Activated CD4-positive, alpha-beta memory T cell treated with anti-CD3 and anti-CD28 coated beads, Interleukin-2, amount 10 ng/mL, durations not matched to agents 7 days and 5 days (primary cell): ENCODE measurements around the gene ZNF469. TPM values are rescaled to one million over a fixed set of nuclear protein-coding genes. Genes with fewer than 3 reads are reported as not detected.

ENCODE experiments used
- CTCF ChIA-PET: fragments of 350-600 bp; sonication (Branson Sonifier 250); formaldehyde crosslinking; loops from one replicate; lab custom pipeline; 2021; ENCODE audit warnings: antibody characterized with exemption, inconsistent platforms; lab: Charles Lee
- POLR2A ChIA-PET: fragments of 350-600 bp; sonication (Branson Sonifier 250); formaldehyde crosslinking; loops from one replicate; lab custom pipeline; 2021; ENCODE audit warnings: antibody characterized with exemption; lab: Charles Lee
- DNase-seq: peaks from one replicate; pipeline ENCODE4 v3.0.0-alpha.2; 2020
- H3K27ac Mint-ChIP-seq: one replicate; pipeline ENCODE4 v1.8.0; 2021; ENCODE audit warnings: mild to moderate bottlenecking, mixed read lengths
- H3K27me3 Mint-ChIP-seq: one replicate; pipeline ENCODE4 v1.8.0; 2021; ENCODE audit warnings: mixed read lengths
- H3K36me3 Mint-ChIP-seq: one replicate; pipeline ENCODE4 v1.8.0; 2021; ENCODE audit warnings: low read depth, mixed read lengths
- H3K4me1 Mint-ChIP-seq: one replicate; pipeline ENCODE4 v1.8.0; 2021; ENCODE audit warnings: mixed read lengths
- H3K4me3 Mint-ChIP-seq: one replicate; pipeline ENCODE4 v1.8.0; 2021; ENCODE audit warnings: mild to moderate bottlenecking, mixed read lengths
- H3K9me3 Mint-ChIP-seq: one replicate; pipeline ENCODE4 v1.8.0; 2021; ENCODE audit warnings: mixed read lengths
- total RNA-seq, 2 experiments: library from RNA; stranded (reverse); gene quantifications; one replicate each; pipeline ENCODE4 v1.2.3, GENCODE V29; 2021

ZNF469 gene
- total RNA-seq, 2 experiments from 2014 or later, result 0.23 to 0.28 TPM

- H3K36me3 Mint-ChIP-seq, result no peaks in the 10 kb centered on the region
- H3K27ac Mint-ChIP-seq, result no peak overlapping the region
- ChIA-PET CTCF (no interaction called here), POLR2A (no interaction called here)
- no peaks in the 10 kb centered on the region for H3K27me3 Mint-ChIP-seq
- H3K4me3 Mint-ChIP-seq, result no peak overlapping the region
- no peaks in the 10 kb centered on the region for H3K9me3 Mint-ChIP-seq
- no peaks in the 10 kb centered on the region for H3K4me1 Mint-ChIP-seq
- no peak for DNase-seq
These were observed 40.7 kb downstream of the ZNF469 start for GRCh38 chr16:88423448-88423850.

- DNase-seq, result no peak
- H3K36me3 Mint-ChIP-seq, result no peaks in the 10 kb centered on the region
- ChIA-PET CTCF (no interaction called here), POLR2A (no interaction called here)
- H3K27ac Mint-ChIP-seq, result no peak overlapping the region
- H3K4me3 Mint-ChIP-seq, result no peak overlapping the region
- H3K27me3 Mint-ChIP-seq, result peaks cover under 1% of the 10 kb centered on the region
- H3K4me1 Mint-ChIP-seq, result peaks cover under 1% of the 10 kb centered on the region
- H3K9me3 Mint-ChIP-seq, result no peaks in the 10 kb centered on the region
These were observed 42.0 kb downstream of the ZNF469 start for GRCh38 chr16:88424587-88425235.

- H3K4me1 Mint-ChIP-seq, result peaks cover 3% of the 10 kb centered on the region
- no peak overlapping the region for H3K4me3 Mint-ChIP-seq
- no peak overlapping the region for H3K27ac Mint-ChIP-seq
- no peaks in the 10 kb centered on the region for H3K9me3 Mint-ChIP-seq
- POLR2A ChIA-PET, result no interaction called here
- DNase-seq, result no peak
- H3K27me3 Mint-ChIP-seq, result peaks cover 2% of the 10 kb centered on the region
- CTCF ChIA-PET, result no interaction called here
- H3K36me3 Mint-ChIP-seq, result no peaks in the 10 kb centered on the region
These were observed 43.3 kb downstream of the ZNF469 start for GRCh38 chr16:88426018-88426417.

- POLR2A ChIA-PET, result no interaction called here
- H3K9me3 Mint-ChIP-seq, result no peaks in the 10 kb centered on the region
- no peak for DNase-seq
- H3K4me3 Mint-ChIP-seq, result no peak overlapping the region
- no peak overlapping the region for H3K27ac Mint-ChIP-seq
- H3K36me3 Mint-ChIP-seq, result no peaks in the 10 kb centered on the region
- peaks cover 7% of the 10 kb centered on the region for H3K4me1 Mint-ChIP-seq
- CTCF ChIA-PET, result no interaction called here
- peaks cover 8% of the 10 kb centered on the region for H3K27me3 Mint-ChIP-seq
These were observed 44.6 kb downstream of the ZNF469 start for GRCh38 chr16:88427376-88427775.

GRCh38 chr16:88428156-88428555 lies 45.4 kb downstream of the ZNF469 start:
- Mint-ChIP-seq H3K9me3 (no peaks in the 10 kb centered on the region), H3K4me3 (no peak overlapping the region), H3K27me3 (peaks cover 8% of the 10 kb centered on the region), H3K4me1 (peaks cover 7% of the 10 kb centered on the region), H3K27ac (no peak overlapping the region), H3K36me3 (no peaks in the 10 kb centered on the region)
- DNase-seq, result no peak
- POLR2A ChIA-PET, result no interaction called here
- CTCF ChIA-PET, result no interaction called here

GRCh38 chr16:88428616-88429386 lies 46.0 kb downstream of the ZNF469 start:
- CTCF ChIA-PET, result no interaction called here
- H3K36me3 Mint-ChIP-seq, result no peaks in the 10 kb centered on the region
- no peak overlapping the region for H3K27ac Mint-ChIP-seq
- H3K27me3 Mint-ChIP-seq, result peaks cover 8% of the 10 kb centered on the region
- no peak for DNase-seq
- H3K4me3 Mint-ChIP-seq, result no peak overlapping the region
- POLR2A ChIA-PET, result no interaction called here
- no peaks in the 10 kb centered on the region for H3K9me3 Mint-ChIP-seq
- H3K4me1 Mint-ChIP-seq, result peaks cover 7% of the 10 kb centered on the region

- no peak for DNase-seq
- H3K27me3 Mint-ChIP-seq, result peaks cover 8% of the 10 kb centered on the region
- no peaks in the 10 kb centered on the region for H3K9me3 Mint-ChIP-seq
- POLR2A ChIA-PET, result interaction anchor here (0.7 to 1.1 kb wide), 3 partner anchors 14 to 473 kb away, joined by 3 to 4 read pairs (median 3); no protein-coding TSS in a partner anchor
- H3K27ac Mint-ChIP-seq, result no peak overlapping the region
- peaks cover 7% of the 10 kb centered on the region for H3K4me1 Mint-ChIP-seq
- peak overlapping the region; percentile 41 for H3K4me3 Mint-ChIP-seq
- CTCF ChIA-PET, result interaction anchor here (0.9 kb wide), 1 partner anchor 23 kb away, joined by 3 read pairs; the partner anchor contains the start of gene ZFPM1
- H3K36me3 Mint-ChIP-seq, result no peaks in the 10 kb centered on the region
These were observed 46.8 kb downstream of the ZNF469 start for GRCh38 chr16:88429387-88430184.

GRCh38 chr16:88430185-88430523 lies 47.4 kb downstream of the ZNF469 start:
- Mint-ChIP-seq H3K27ac (no peak overlapping the region), H3K27me3 (peaks cover 8% of the 10 kb centered on the region), H3K4me3 (peak overlapping the region; percentile 41), H3K4me1 (peaks cover 7% of the 10 kb centered on the region), H3K9me3 (no peaks in the 10 kb centered on the region), H3K36me3 (no peaks in the 10 kb centered on the region)
- DNase-seq, result no peak
- POLR2A ChIA-PET, result interaction anchor here (0.7 to 1.1 kb wide), 3 partner anchors 15 to 474 kb away, joined by 3 to 4 read pairs (median 3); no protein-coding TSS in a partner anchor
- CTCF ChIA-PET, result interaction anchor here (0.7 to 1.0 kb wide), 4 partner anchors 22 to 445 kb away, joined by 3 to 4 read pairs (median 3); partner anchors contain the start of gene ZFPM1

- Mint-ChIP-seq H3K4me1 (peaks cover 7% of the 10 kb centered on the region), H3K4me3 (peak overlapping the region; percentile 24), H3K27me3 (peaks cover 8% of the 10 kb centered on the region), H3K36me3 (no peaks in the 10 kb centered on the region), H3K9me3 (no peaks in the 10 kb centered on the region), H3K27ac (no peak overlapping the region)
- ChIA-PET POLR2A (interaction anchor here (0.7 to 1.1 kb wide), 3 partner anchors 16 to 474 kb away, joined by 3 to 4 read pairs (median 3); no protein-coding TSS in a partner anchor), CTCF (interaction anchor here (0.7 to 1.0 kb wide), 4 partner anchors 22 to 445 kb away, joined by 3 to 4 read pairs (median 3); partner anchors contain the start of gene ZFPM1)
- DNase-seq, result peak; percentile 38
These were observed 48.0 kb downstream of the ZNF469 start for GRCh38 chr16:88430524-88431446.

- Mint-ChIP-seq H3K4me3 (no peak overlapping the region), H3K27ac (no peak overlapping the region), H3K36me3 (no peaks in the 10 kb centered on the region), H3K4me1 (peaks cover 7% of the 10 kb centered on the region), H3K27me3 (peaks cover 8% of the 10 kb centered on the region), H3K9me3 (no peaks in the 10 kb centered on the region)
- CTCF ChIA-PET, result no interaction called here
- DNase-seq, result no peak
- POLR2A ChIA-PET, result no interaction called here
These were observed 48.9 kb downstream of the ZNF469 start for GRCh38 chr16:88431651-88432050.

GRCh38 chr16:88432174-88432573 lies 49.4 kb downstream of the ZNF469 start:
- POLR2A ChIA-PET, result no interaction called here
- Mint-ChIP-seq H3K4me3 (no peak overlapping the region), H3K27me3 (peaks cover 8% of the 10 kb centered on the region), H3K9me3 (no peaks in the 10 kb centered on the region), H3K36me3 (no peaks in the 10 kb centered on the region), H3K4me1 (peaks cover 7% of the 10 kb centered on the region), H3K27ac (no peak overlapping the region)
- no peak for DNase-seq
- CTCF ChIA-PET, result no interaction called here
